Measurements from ENCODE around the gene RNF11.

The RNF11 gene

DNA sequence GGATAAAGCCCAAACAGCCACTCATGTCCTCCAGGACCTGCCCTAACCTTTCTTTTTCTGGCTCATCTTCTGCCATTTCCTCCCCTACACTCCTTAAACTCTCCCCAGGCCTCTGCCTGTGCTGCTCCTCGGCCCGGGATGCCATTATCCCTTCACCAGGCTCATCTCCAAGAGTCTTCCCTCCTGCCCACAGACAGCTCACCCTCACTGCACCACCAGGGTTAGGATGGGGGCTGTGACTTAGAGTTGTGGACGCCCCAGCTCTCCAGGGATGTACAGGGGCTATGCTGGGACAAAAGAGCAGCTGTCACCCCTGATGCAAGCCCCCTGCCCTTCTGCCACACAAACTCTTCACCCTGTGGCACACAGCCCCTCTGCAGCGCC, 62.2 kb downstream of the RNF11 start:
- DNase-seq = no peak

DNA sequence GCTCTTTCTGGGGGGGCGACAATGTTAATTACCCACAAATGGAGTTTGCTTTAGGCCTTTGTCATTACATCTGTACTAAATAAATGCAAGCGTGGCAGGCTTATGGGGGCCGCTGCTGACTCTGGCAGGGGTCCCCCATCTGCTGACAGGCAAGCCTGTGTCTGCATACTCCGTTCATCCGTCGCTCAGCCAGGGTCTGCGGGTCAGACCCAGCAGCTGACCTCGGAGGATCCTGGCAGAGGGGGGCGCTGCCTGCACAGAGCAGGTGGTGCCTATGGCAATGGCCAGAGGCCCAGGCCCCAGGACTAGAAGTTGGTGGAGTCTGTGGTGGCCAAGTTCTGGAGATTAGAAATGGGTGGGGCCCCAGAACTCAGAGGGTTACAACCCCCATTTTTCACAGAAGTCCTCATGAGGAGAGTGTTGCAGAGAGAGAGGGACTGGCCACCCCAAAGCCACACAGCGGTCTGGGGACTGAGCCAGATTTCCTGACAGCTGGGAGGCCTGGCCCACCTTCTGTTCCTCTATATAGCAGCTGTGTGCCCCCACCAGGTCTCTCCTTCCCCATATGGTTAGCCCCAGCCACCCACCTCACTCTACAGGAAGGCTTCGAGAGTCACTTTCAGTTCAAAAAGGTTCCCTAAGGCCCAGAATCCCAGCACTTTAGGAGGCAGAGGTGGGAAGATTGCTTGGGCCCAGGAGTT, 63.3 kb downstream of the RNF11 start:
- DNase-seq = no peak

DNA sequence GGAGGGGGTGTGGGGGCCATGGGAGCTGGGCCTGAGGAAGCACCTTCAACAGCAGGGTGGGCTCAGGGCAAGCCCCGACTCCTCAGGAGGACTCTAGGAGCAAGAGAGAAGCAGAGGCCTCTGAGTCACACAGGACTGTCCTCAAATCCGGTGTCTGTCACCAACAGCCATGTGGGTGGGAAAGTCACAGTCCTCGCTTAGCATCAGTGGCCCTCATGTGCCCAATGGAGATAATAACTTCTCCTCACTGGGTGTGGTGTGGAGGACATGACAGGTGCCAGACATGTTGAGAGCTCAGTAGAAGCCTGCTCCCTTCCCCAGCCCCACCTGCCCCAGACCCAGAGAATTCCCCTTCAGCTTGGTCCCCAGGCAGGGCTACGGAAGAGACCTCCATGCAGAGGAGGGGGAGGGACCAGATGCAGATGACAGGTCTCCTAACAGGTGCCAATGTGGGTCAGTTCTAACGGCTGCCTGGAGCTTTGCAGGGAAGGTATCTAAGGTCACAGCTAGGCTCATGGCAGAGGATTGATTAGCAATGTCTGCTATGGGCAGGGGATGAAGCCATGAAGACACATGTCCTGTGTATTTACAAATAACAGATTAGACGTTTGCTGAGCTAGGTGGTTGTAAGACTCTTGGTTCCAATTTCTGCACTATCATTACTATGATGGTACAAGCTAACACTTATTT, 64.1 kb downstream of the RNF11 start:
- DNase-seq = no peak

DNA sequence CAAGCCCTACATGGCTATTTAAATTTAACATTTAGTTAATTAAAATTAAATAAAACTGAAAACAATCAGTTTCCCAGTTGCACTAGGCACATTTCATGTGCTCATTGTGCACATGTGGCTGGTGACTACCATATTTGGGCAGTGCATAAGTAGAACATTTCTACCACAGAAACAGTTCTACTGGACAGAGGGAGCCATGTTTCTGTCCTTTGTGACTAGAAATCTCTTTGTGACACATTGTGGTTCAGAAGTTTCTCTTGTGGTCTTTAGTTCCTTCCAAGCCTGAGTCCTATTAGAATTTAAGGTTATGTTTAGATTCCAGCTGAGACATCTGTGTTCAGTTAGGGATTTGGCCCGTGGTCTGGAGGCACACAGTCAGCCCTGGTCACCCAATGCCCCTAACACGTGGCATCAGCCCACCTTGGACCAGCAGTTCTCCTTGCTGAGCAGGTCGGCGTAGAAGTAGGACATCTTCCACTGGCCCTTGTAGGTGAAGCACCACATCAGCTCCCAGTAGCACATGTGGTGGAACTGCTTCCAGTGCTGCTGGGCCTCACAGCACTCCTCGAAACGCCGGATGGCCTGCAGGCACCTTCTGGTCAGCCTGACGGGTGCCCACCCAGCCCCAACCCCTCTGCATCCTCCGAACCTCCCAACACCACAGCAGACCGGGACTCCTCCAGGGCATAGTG, 65.2 kb downstream of the RNF11 start:
- DNase-seq = no peak

DNA sequence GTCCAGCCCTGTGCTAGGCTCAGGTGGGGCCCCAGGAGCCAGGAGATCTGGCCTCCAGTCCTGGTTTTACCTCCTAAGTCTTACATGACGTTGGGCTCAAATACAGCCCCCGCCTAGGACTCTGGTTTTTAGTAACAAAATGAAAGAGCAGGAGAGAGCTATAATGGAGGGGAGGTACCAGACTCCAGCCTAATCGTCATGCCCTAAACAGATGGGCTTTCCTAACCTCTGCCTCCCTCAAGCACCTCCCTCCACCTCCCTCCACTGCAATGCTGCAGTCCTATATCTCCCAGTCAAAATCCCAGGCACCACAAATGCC, 65.7 kb downstream of the RNF11 start:
- DNase-seq = no peak

DNA sequence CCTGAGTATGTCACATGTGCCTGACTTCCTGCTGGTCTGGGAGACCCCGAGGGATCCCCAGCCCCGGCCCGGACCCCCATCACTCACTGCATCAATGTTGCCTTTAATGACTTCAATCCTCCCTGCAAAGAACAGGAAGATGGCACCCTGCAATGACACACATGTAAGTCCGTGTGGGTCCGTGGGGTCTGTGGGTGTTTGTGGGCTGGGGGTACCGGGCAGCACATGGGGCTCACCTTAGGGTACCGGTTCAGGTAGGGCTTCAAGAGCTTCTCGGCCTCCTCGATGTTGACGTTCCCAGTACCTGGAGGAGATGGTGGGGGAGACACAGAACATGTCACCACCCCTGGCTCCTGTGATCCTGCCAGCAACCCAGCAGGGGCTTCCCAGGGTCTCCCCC, 66.2 kb downstream of the RNF11 start:
- no peak for DNase-seq

DNA sequence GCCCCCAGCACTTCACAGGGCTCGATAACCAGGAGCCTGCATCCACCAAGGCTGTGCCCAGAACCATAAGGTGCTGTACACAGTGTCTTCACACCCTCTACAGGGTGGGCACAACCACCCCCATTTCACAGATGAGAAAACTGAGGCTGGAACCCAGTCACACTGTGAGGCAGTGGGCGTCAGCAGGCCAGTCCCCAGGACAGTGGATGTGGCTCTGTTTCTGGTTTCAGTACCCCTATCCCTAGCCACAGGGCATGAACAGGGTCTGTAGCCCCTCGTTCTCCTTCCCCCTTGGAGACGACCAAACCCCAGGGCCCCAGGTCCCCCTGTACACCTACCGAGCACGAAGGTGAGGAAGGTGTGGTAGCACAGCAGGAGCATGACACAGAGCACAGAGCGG, 66.7 kb downstream of the RNF11 start:
- no peak for DNase-seq

DNA sequence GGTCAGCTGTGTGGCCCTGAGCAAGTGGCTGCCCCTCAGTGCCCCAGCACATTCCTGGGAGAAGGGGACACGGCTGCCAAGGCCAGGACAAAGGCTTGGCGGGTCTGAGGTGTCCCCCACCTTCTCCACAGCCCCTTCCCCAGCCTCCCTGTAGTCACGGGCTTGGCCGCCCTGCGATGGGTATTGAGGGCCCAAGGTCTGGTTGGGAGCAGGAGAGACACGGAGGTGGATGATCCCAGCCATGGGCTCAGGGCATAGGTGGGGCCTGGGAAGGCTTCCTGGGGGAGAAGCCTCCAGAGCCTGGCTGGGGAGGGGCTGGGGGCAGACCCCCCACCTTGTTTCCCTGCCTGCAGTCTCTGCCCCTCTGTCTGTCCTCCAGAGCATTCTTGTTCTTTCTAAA, 67.2 kb downstream of the RNF11 start:
- no peak for DNase-seq

DNA sequence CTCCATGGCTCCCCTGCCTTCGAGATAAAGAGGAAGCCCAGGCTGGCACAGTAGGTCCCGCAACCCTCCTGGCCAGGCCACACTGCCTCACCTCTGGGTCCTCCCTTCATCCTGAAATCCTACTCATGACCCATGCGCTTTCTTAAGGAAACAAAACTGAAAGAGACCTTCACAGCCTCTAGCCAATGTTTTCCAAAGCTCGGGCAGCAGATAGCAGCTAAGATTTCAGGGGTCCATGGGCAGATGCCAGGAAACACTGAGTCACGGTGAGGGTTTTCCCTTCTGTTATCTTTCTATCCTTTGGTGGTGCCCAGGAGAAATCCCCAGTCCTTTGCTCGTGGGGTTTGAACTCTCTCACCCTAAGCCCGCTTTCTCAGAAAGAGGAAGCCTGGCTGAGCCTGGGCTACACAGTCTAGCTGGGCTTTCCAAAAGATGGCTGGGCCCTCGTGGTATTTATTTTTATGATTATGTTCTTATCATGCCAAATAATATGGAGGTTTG, 67.7 kb downstream of the RNF11 start:
- no peak for DNase-seq

DNA sequence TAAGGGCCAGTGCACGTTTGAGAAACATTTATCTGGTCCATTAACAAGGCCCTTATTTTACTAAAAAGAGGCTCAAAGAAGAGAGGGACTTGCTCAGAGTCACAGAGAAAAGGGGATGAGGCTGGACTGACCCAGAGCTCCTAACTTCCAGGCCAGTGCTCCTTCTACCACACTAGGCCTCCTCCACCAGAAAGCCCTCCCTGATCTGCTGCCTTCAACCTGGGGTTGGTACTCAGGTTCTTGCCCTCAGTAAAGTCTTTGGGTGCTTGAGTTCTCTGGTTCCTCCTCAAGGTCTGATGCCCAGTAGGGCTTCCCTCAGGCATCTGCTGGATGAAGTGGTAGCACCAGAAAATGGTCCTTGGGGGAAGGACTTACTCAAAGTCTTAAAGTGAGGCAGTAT, 68.3 kb downstream of the RNF11 start:
- DNase-seq = no peak

DNA sequence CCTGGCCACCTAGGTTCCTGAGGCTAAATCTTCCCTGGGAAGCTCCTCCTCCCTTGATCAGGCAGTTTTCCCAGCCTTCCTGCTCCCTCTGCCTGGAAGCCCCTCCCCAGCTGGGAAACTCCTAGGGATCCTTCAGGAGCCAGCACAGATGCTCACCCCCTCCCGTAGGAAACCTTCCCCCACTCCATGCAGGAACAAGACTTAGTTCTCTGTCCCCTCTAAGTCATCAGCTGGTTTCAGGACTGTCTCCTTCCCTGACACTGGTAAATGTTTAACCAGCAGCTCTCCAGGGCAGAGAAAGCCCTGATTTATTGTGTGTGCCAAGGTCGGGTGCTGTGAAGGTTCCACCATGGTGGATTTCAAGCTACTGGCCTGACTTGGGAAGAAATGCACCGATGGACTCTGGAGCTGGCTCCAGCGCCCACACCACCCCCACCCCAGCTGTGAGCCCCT, 69.3 kb downstream of the RNF11 start:
- DNase-seq = no peak

DNA sequence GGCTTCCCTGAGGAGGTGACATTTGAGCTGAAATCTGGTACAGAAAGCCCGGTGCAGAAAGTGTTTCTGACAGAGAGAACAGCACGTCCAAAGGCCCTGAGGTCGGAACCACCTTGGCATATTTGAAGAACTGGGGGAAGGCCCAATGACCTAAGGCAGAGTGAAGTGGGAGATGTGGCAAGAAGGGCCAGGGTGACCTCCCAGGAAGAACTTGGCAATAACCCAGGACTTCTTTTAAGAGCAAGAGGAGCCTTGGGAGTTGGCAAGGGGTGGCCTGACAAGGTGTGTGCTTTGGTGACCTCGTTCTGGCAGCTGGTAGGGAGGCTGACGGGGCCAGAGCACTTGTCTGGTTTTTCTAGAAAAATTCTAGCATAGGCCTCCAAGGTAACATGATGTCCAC, 70.9 kb downstream of the RNF11 start:
- no peak for DNase-seq

DNA sequence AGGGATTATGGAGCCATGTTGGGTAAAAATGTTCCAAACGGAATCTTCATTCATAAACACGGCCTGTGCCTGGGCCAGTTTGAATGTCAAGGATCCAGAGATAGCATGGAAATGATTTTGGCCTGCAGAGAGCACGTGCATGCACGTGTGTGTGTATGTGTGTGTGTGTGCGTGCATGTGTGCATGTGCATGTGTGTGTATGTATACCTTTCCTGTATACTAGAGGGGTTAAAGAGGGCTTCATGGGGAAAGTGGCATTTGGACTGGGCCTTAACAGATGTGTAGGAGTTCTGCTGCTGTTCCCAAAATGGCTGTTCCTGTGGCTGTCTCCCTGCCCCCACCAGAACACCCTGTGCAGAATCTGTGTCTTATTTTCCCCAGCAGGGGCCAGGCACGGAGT, 72.6 kb downstream of the RNF11 start:
- DNase-seq = no peak

DNA sequence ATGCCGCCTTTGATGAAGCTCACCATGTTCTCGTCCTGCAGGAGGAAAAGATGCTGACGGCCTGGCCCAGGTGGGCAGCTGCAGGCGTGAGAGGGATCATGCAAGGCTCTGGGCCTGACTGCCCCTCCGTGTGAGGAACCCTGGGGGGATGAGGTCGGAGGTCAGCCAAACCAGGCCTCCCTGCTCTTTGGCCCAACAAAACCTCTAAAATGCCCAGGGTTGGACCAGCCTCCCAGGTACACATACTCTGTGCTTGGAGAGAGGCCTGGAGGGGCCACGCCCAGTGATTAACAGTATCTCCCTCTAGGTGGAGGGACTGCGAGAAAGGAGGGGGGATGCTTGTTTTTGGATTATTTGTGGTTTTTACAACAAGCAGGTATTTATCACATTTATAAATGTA, 73.2 kb downstream of the RNF11 start:
- no peak for DNase-seq

DNA sequence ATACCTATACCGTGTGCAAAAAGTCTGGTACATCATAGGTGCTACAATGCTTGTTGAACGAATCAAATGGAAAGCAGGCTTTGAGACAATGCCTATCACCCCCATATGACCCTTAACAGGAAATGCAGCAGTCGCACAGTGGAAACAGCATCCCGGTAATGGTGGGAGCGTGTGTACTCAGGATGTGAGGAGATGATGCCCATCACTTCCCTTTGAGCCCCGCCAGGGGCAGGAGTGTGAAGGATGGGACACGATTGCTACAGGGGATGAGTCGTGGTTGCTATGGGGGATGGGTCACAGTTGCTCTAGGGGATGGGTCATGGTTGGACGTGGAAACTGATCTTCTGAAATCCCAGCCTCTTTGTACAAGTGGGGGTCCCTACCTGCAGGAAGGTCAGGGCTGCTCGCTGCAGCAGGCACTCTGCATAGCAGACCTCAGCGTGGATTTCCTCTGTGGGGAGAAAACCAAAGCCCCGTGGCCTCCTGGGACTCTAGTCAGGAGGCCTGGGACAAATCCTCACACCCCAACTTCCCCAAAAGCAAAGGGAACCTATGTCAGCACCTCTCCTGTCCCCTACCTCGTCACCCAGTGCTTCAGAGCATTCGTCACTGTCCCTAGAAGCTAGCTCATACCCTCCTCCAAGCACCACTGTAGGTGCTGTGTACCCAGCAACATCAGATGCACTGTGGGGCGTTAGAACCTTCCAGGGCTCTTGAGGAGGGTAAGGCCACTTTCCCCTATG, 75.0 kb downstream of the RNF11 start:
- DNase-seq = no peak

DNA sequence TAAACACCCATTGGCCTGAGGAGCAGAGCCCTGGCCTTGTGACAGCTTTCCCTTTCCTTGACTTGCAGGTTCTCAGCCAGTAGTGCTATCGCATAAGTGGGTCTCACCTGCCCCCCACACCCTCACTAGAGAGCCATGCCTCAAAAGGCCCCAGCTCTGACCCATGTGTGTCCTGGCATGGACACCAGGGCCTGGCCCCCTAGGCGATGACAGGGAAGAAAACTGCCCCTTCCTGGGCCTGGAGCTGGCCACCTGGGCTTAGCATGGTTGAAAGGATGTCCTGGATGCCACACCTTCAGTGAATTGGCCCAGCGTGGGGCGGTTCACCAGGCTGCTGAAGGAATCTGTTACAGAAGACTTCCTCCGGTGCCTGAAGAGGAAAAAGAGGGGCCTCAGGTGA, 75.8 kb downstream of the RNF11 start:
- DNase-seq = no peak

DNA sequence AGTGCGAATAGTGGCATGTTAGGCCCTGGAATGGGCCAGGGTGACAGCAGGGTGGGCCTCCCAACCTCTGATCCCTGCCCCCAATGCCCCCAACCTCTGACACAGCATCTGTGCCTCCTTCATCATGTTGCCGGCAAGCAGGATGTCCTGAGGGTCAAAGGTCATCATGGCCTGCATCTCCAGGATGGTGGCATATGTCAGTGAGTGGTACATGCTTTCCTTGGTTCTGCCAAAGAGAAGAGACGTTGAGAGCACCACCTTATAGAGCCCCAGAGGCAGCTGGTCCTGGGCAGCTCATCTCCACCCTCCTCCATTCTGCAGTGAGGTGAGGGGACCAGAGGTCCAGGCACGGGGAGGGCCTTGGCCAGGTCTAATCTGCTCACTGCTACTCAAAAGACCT, 76.6 kb downstream of the RNF11 start:
- DNase-seq = no peak

DNA sequence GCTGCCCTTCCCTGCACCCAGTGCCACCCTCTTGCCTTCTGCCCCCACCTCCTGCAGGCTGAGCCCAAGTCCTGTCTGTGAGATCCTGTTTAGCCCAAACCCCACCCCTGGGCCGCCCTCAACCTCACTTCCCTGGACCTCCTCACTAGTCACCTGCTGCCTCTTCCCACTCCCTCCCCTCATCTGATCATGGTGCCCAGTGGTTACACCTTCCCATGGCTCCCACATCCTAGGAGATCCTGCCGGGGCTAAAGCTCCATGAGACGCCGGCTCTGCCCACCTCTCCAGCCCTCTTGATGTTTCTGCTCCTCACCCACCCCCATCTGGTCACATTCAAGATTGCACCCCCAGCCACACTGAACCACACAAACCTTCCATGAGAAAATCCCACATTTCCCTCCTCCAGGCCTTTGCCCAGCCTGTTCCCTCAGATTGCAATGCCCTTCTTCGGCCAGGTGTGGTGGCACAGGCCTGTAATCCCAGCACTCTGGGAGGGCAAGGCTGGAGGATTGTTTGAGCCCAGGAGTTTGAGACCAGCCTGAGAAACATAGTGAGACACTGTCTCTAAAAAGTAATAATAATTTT, 77.3 kb downstream of the RNF11 start:
- no peak for DNase-seq

DNA sequence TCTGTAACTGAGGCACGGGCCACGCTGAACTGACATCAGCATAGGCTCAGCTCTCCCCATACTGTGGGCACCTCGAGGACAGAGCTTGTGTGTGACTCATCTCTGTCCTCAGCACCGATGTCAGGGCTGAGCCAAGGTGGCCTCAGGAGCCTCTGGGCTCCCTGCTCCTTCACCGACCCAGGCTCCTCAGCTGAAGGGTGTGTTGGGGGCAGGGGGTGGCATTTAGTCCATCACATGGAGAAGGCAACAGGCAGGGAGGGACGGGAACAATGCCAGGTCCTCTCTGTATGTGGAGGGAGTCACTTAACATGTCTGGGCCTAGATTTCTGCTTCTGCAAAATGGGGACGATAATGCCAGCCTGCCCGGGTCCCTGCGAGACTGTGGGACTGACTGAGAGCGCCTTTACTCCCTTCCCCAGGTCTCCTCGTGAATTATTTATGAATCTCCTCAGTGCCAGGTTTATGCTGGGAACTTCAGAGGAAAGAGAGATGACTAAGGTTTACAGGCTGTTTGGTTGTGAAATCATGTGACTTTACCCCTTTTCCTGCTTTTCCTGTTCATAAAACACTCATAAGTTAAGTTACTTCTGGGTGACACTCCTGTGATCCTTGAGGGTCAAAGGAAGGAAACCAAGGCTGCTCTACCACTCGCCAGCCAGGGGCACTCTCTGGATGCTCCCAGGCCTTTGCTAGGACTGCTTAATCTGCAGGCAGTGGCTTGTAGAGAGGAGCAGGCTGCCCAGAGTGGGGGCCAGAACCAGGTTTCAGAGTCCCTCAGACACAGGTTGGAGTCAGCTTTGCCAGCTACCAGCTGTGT, 78.1 kb downstream of the RNF11 start:
- no peak for DNase-seq

DNA sequence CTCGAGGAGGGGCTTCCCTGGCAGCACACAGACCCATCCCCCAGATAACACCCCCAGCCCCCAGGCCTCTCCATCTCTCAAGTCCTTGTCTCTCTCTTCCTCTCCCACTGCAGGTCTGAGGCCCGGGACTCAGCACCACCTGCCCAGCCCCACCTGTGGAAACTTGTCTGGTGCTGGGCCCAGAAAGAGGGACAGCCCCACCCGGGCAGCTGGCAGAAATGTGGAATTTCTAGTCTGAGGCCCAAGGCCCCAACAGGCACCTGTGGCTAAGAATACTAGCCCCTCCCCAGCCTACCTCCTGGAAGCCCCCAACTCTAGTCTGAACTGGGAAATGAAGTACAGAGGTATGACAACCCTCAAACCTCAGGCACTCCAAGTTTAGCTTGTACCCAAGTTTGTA, 78.9 kb downstream of the RNF11 start:
- DNase-seq = no peak

DNA sequence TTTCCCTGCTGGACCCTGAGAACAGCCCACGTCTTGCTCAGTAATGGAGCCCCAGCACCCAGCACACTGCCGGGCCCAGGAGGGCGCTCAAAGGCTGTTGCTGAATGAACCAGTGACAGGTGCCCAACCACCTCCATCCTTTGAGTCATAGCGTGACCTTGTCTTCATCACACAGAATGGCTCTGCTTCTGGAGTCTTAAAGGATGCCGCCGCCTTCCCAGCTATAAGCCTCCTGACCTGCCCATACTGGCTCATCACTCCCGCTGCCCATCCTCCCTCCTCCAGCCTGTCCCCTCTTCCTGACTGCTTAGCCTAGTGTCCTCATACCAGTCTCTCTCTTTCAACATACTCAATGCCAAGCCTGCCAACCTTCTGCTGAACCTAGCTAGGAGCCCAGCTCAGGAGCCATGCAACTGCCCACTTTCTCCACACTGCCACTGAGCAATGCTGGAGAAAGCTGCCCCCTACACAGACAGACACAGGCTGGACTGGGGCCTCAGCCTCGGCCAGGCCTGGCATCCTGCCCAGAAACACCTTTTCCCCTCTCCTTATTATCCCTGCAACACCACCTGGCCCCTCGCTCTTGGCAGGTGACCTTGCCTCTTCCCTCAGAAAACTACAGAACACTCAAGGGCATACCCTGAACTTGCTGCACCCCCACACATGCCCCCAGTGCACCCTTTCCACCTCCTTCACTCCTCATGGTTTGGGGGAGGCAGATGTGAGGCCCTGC, 80.2 kb downstream of the RNF11 start:
- peak; percentile 66 for DNase-seq

DNA sequence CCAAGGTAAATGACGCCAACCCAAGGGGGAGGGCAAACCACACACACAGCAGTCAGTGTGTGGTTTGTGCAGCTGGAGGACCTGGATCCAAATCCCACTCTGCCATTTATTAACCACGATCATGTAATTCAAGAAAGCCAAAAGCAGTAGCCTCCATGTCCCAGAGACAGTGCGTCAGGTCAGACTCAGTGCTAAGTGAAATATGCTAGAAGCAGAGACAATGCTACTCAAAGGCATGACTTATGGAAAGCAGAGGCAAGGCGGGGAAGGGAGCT, 80.7 kb downstream of the RNF11 start:
- no peak for DNase-seq
